K562 (cell line): ENCODE measurements around the gene GNRHR. TPM values are rescaled to one million over a fixed set of nuclear protein-coding genes. Genes with fewer than 3 reads are reported as not detected.

Source experiments
- BHLHE40 ChIP-seq: IDR thresholded peaks from 2 replicates; pipeline ENCODE4 v1.6.1; 2011; ENCODE audit warnings: low read length, improper control_type of control experiment
- MBD1 ChIP-seq: fragments of 250-450 bp; sonication (Bioruptor Pico); IDR thresholded peaks from 2 replicates; pipeline ENCODE4 v1.8.0; 2022; ENCODE audit warnings: inconsistent platforms
- MGA ChIP-seq: fragments of 450-650 bp; IDR thresholded peaks from 2 replicates; pipeline ENCODE4 v1.6.1; 2016; ENCODE audit warnings: mild to moderate bottlenecking, moderate library complexity
- MYNN ChIP-seq, 2 experiments: sonication (generic); formaldehyde crosslinking in 1 of 2; IDR thresholded peaks; 2 replicates each; pipeline versions ENCODE4 v1.5.0 to v1.6.1; 2016 to 2020; ENCODE audit warnings: antibody characterized with exemption in 1 of 2, missing genetic modification reagents in 1 of 2
- NFE2L1 ChIP-seq: fragments of 450-650 bp; IDR thresholded peaks from 2 replicates; pipeline ENCODE4 v1.6.1; 2016; ENCODE audit warnings: missing genetic modification characterization, low read depth, mild to moderate bottlenecking, missing compliant biosample characterization, moderate library complexity, borderline replicate concordance
- SREBF2 ChIP-seq: sonication (generic); formaldehyde crosslinking; IDR thresholded peaks from 2 replicates; pipeline ENCODE4 v1.4.0; 2020; ENCODE audit warnings: mild to moderate bottlenecking, missing genetic modification reagents
- ZBTB49 ChIP-seq: sonication (generic); formaldehyde crosslinking; IDR thresholded peaks from 2 replicates; pipeline ENCODE4 v1.8.0; 2022; ENCODE audit warnings: missing genetic modification reagents, mild to moderate bottlenecking, borderline replicate concordance
- ZBTB5 ChIP-seq: fragments of 450-650 bp; IDR thresholded peaks from 2 replicates; pipeline ENCODE4 v1.6.1; 2017; ENCODE audit warnings: antibody characterized with exemption
- ZNF586 ChIP-seq: fragments of 450-650 bp; formaldehyde crosslinking; conservative IDR thresholded peaks from 2 replicates; pipeline ENCODE4 v1.4.0; 2020; ENCODE audit warnings: mild to moderate bottlenecking, moderate library complexity
- ZNF717 ChIP-seq: fragments of 250-450 bp; sonication (Bioruptor Pico); IDR thresholded peaks from 2 replicates; pipeline ENCODE4 v1.5.0; 2021
- polyA plus RNA-seq, 8 experiments: library from polyadenylated mRNA; depleted of rRNA in 4 of 8; stranded (reverse) in 5 of 8; unstranded in 3 of 8; fragments of >200 nt; fragmentation: Nextera tagmentation in 2 of 8; fragmentation: Illumina TruSeq in 1 of 8; extraction: Ambion mirVana in 2 of 8; extraction: Trizol in 1 of 8; gene quantifications; 2 replicates each; pipeline versions ENCODE4 v1.2.1 to v1.2.3, GENCODE V29; 2011 to 2014; ENCODE audit warnings: inconsistent platforms in 1 of 8, missing spikeins in 1 of 8
- total RNA-seq, 7 experiments: library from RNA; depleted of rRNA in 6 of 7; stranded (reverse); fragments of >200 nt in 6 of 7; fragmentation: Illumina TruSeq in 2 of 7; extraction: Trizol in 2 of 7; gene quantifications; 2 replicates each; pipeline versions ENCODE4 v1.2.1 to v1.2.3, GENCODE V29; 2011 to 2021; ENCODE audit warnings: low replicate concordance in 1 of 7

The GNRHR gene
- total and polyA plus RNA-seq, 9 of the 15 experiments (the other 6 are each of a cell fraction or from before 2014, with no cell fraction given): 0.06 to 0.13 TPM; not detected in 7

GRCh38 chr4:67721315-67721769, 32.8 kb downstream of the GNRHR start (continued):
- TF ChIP-seq MGA (no peak), MYNN (IDR thresholded peaks at IDR 0.05) (no peak), MYNN (CRISPR knock-in tag; IDR thresholded peaks at IDR 0.05) (no peak), ZNF586 (no peak), ZBTB49 (CRISPR knock-in tag) (no peak), ZBTB5 (no peak), MBD1 (CRISPR knock-in tag) (no peak), NFE2L1 (tag) (no peak), SREBF2 (CRISPR knock-in tag) (no peak), ZNF717 (CRISPR knock-in tag) (0 out of 2 replicates have a peak, but pooled peaks have one; percentile 43), BHLHE40 (no peak)
